GM23338 (cell line): ENCODE data around the gene EHF. TPM values are rescaled to one million over a fixed set of nuclear protein-coding genes. Genes with fewer than 3 reads are reported as not detected.

Source experiments
- ATAC-seq: fragments of 200-7000 bp; cut with Tn5 transposase; 3 replicates; pipeline ENCODE4 v1.9.1; 2020
- DNase-seq: peaks from one replicate; pipeline ENCODE4 v3.0.0-alpha.2; 2015; ENCODE audit warnings: low spot score
- H2AFZ ChIP-seq: fragments of 200-600 bp; sonication (generic); 2 replicates; pipeline ENCODE4 v1.8.0; 2016; ENCODE audit warnings: antibody characterized with exemption, mild to moderate bottlenecking, moderate library complexity
- H3F3A ChIP-seq: fragments of 200-600 bp; sonication (generic); replicated peaks from 2 replicates; pipeline ENCODE4 v1.8.0; 2017; ENCODE audit warnings: antibody characterized with exemption, mixed run types, low read depth
- H3K27ac ChIP-seq: fragments of 200-600 bp; sonication (generic); 2 replicates; pipeline ENCODE4 v1.6.1; 2016; ENCODE audit warnings: low read depth
- H3K27me3 ChIP-seq: fragments of 200-600 bp; sonication (generic); 2 replicates; pipeline ENCODE4 v1.8.0; 2016; ENCODE audit warnings: mild to moderate bottlenecking, mixed run types, moderate library complexity; ENCODE audit not compliant: insufficient read depth
- H3K36me3 ChIP-seq: fragments of 200-600 bp; sonication (generic); 2 replicates; pipeline ENCODE4 v1.8.0; 2016; ENCODE audit warnings: mild to moderate bottlenecking; ENCODE audit not compliant: insufficient read depth
- H3K4me1 ChIP-seq: fragments of 200-600 bp; sonication (generic); 2 replicates; pipeline ENCODE4 v1.8.0; 2016; ENCODE audit warnings: mild to moderate bottlenecking, moderate library complexity; ENCODE audit not compliant: insufficient read depth
- H3K4me2 ChIP-seq: fragments of 200-600 bp; sonication (generic); 2 replicates; pipeline ENCODE4 v1.7.1; 2017; ENCODE audit warnings: mixed run types
- H3K4me3 ChIP-seq: fragments of 200-600 bp; sonication (generic); 2 replicates; pipeline ENCODE4 v1.6.1; 2016; ENCODE audit warnings: mixed run types
- H3K79me2 ChIP-seq: fragments of 200-600 bp; sonication (generic); replicated peaks from 2 replicates; pipeline ENCODE4 v1.8.0; 2017; ENCODE audit warnings: mild to moderate bottlenecking; ENCODE audit not compliant: insufficient read depth
- H3K9me2 ChIP-seq: fragments of 200-600 bp; sonication (generic); 2 replicates; pipeline ENCODE4 v1.8.0; 2017; ENCODE audit not compliant: insufficient read depth
- H4K20me1 ChIP-seq: fragments of 200-600 bp; sonication (generic); replicated peaks from 2 replicates; pipeline ENCODE4 v1.8.0; 2017; ENCODE audit warnings: mild to moderate bottlenecking; ENCODE audit not compliant: insufficient read depth
- H3K27ac Mint-ChIP-seq: 2 replicates; pipeline ENCODE4 v1.8.0; 2020; ENCODE audit warnings: inconsistent platforms, mild to moderate bottlenecking, moderate library complexity, mixed read lengths
- H3K27me3 Mint-ChIP-seq: 3 replicates; pipeline ENCODE4 v1.8.0; 2022; ENCODE audit warnings: low read depth, mild to moderate bottlenecking, moderate library complexity, mixed read lengths, inconsistent platforms; ENCODE audit not compliant: insufficient read depth, poor library complexity
- H3K36me3 Mint-ChIP-seq: 3 replicates; pipeline ENCODE4 v1.8.0; 2021; ENCODE audit warnings: low read depth, mild to moderate bottlenecking, inconsistent platforms, moderate library complexity, mixed read lengths
- H3K4me1 Mint-ChIP-seq: 3 replicates; pipeline ENCODE4 v1.8.0; 2020; ENCODE audit warnings: mild to moderate bottlenecking, inconsistent platforms, mixed read lengths
- H3K4me3 Mint-ChIP-seq: 3 replicates; pipeline ENCODE4 v1.8.0; 2021; ENCODE audit warnings: moderate library complexity, mild to moderate bottlenecking, inconsistent platforms, mixed read lengths
- H3K9me3 Mint-ChIP-seq: 3 replicates; pipeline ENCODE4 v1.8.0; 2020; ENCODE audit warnings: moderate library complexity, mild to moderate bottlenecking, inconsistent platforms, mixed read lengths
- CREB1 ChIP-seq: fragments of 250-450 bp; sonication (Bioruptor Pico); IDR thresholded peaks from 2 replicates; pipeline ENCODE4 v1.5.0; 2020; ENCODE audit warnings: low read depth, mild to moderate bottlenecking, moderate library complexity
- CTCF ChIP-seq, 2 experiments: fragments of 200-600 bp in 1 of 2; sonication (generic) in 1 of 2; conservative IDR thresholded peaks; 2 replicates each; pipeline versions ENCODE4 v1.5.1 to v1.6.1; 2016 to 2017; ENCODE audit warnings: antibody characterized with exemption in 2 of 2, low read depth in 2 of 2, mild to moderate bottlenecking in 2 of 2, moderate library complexity in 1 of 2
- ETS1 ChIP-seq: IDR thresholded peaks from 2 replicates; pipeline ENCODE4 v1.6.1; 2016; ENCODE audit warnings: antibody characterized with exemption
- EZH2 ChIP-seq: fragments of 200-600 bp; sonication (generic); IDR thresholded peaks from one replicate; pipeline ENCODE4 v1.8.0; 2017; ENCODE audit warnings: antibody characterized with exemption, mild to moderate bottlenecking, low read depth; ENCODE audit not compliant: unreplicated experiment
- EZH2phosphoT487 ChIP-seq: fragments of 200-600 bp; sonication (generic); IDR thresholded peaks from one replicate; pipeline ENCODE4 v1.8.1; 2018; ENCODE audit warnings: antibody characterized with exemption; ENCODE audit not compliant: unreplicated experiment
- NANOG ChIP-seq: IDR thresholded peaks from 2 replicates; pipeline ENCODE4 v1.6.1; 2016; ENCODE audit warnings: antibody characterized with exemption, borderline replicate concordance
- POLR2AphosphoS5 ChIP-seq: IDR thresholded peaks from 2 replicates; pipeline ENCODE4 v1.6.1; 2016; ENCODE audit warnings: antibody characterized with exemption, low read depth
- STAT1 ChIP-seq: IDR thresholded peaks from one replicate; pipeline ENCODE4 v1.6.1; 2016; ENCODE audit warnings: antibody characterized with exemption; ENCODE audit not compliant: unreplicated experiment
- ZNF114 ChIP-seq: fragments of 250-450 bp; sonication (Bioruptor Pico); IDR thresholded peaks from 2 replicates; pipeline ENCODE4 v1.5.0; 2020; ENCODE audit warnings: mild to moderate bottlenecking, moderate library complexity
- ZNF331 ChIP-seq: fragments of 250-450 bp; sonication (Bioruptor Pico); IDR thresholded peaks from 2 replicates; pipeline ENCODE4 v1.5.0; 2020; ENCODE audit warnings: low read depth, mild to moderate bottlenecking, moderate library complexity
- ZNF462 ChIP-seq: fragments of 250-450 bp; sonication (Bioruptor Pico); IDR thresholded peaks from 2 replicates; pipeline ENCODE4 v1.5.0; 2020; ENCODE audit warnings: mild to moderate bottlenecking, moderate library complexity
- polyA plus RNA-seq: library from polyadenylated mRNA; unstranded; fragments of >200 nt; fragmentation: Nextera tagmentation; extraction: Ambion mirVana; gene quantifications from 2 replicates; pipeline ENCODE4 v1.2.1, GENCODE V29; 2016
- total RNA-seq: library from RNA; depleted of rRNA; stranded (reverse); fragments of >200 nt; shearing (Covaris generic); gene quantifications from 2 replicates; pipeline ENCODE4 v1.2.3, GENCODE V29; 2014

Gene EHF
- total and polyA plus RNA-seq, 2 experiments from 2014 or later: not detected

GRCh38 chr11:34632105-34632791, 11.4 kb downstream of the EHF start (continued):
- no peak for TF ChIP-seq ZNF462

GRCh38 chr11:34633640-34633989, 12.7 kb downstream of the EHF start:
- H3K27me3 ChIP-seq: no peaks in the 10 kb centered on the region
- no peaks in the 10 kb centered on the region for H3K36me3 ChIP-seq
- Mint-ChIP-seq H3K9me3 (no peaks in the 10 kb centered on the region), H3K4me3 (no peak overlapping the region), H3K27me3 (peaks cover 3% of the 10 kb centered on the region), H3K4me1 (peaks cover 4% of the 10 kb centered on the region; the same call in 2 of the 3 replicates), H3K36me3 (no peaks in the 10 kb centered on the region), H3K27ac (no peak overlapping the region)
- no peak overlapping the region for H3K27ac ChIP-seq
- peaks cover 6% of the 10 kb centered on the region; the same call in 1 of the 2 replicates for H3K9me2 ChIP-seq
- no peak overlapping the region for H2AFZ ChIP-seq
- no peak overlapping the region for H3K4me2 ChIP-seq
- DNase-seq: no peak
- no peaks in the 10 kb centered on the region for H3K79me2 ChIP-seq
- no peak for ATAC-seq
- no peak overlapping the region for H3K4me3 ChIP-seq
- no peaks in the 10 kb centered on the region for H4K20me1 ChIP-seq
- H3F3A ChIP-seq: no peaks in the 10 kb centered on the region
- no peaks in the 10 kb centered on the region for H3K4me1 ChIP-seq
- no peak for TF ChIP-seq NANOG
- no peak for TF ChIP-seq EZH2
- no peak for TF ChIP-seq ETS1
- no peak for TF ChIP-seq ZNF331
- TF ChIP-seq CREB1: no peak
- no peak for TF ChIP-seq ZNF114 (CRISPR knock-in tag)
- no peak for TF ChIP-seq CTCF (conservative IDR thresholded peaks at IDR 0.05; ENCODE audit: low read depth in 2 of 2)
- no peak for TF ChIP-seq EZH2phosphoT487
- TF ChIP-seq POLR2AphosphoS5: no peak
- no peak for TF ChIP-seq STAT1
